Measurements from ENCODE around the gene UVRAG. TPM values are rescaled to one million over a fixed set of nuclear protein-coding genes. Genes with fewer than 3 reads are reported as not detected.

UVRAG gene
- total and polyA plus RNA-seq, 4 donors, result 7.9 to 47.0 (median 20.1) TPM

- no peaks in the 10 kb centered on the region for H3K27me3 ChIP-seq (ENCODE audit: control insufficient read depth in 1 of 2, insufficient read depth in 2 of 2, low read length in 1 of 2)
- no peaks in the 10 kb centered on the region for H3K4me1 ChIP-seq (ENCODE audit: control insufficient read depth in 1 of 2, insufficient read depth in 2 of 2, low read length in 2 of 2)
- 98 to 99% methylated on average over 3 of the region's 3 CpGs for WGBS, 2 donors
- DNase-seq (no peak), ATAC-seq (ENCODE audit: low FRiP score) (no peak)
- no peaks in the 10 kb centered on the region for H3K9me3 ChIP-seq (ENCODE audit: control insufficient read depth, low read length)
- intact Hi-C loops (cut with DNase I), result no loop called here
- no peaks in the 10 kb centered on the region for H3K36me3 ChIP-seq (ENCODE audit: control insufficient read depth in 1 of 2, insufficient read depth in 2 of 2, low read length in 1 of 2)
- no peak overlapping the region for H3K4me3 ChIP-seq (ENCODE audit: low read length in 2 of 2)
- no peak overlapping the region for H3K27ac ChIP-seq (ENCODE audit: low read depth in 1 of 2, low read length in 2 of 2)
Observed at GRCh38 chr11:75789521-75789920, 25.5 kb upstream of the UVRAG start.

DNA sequence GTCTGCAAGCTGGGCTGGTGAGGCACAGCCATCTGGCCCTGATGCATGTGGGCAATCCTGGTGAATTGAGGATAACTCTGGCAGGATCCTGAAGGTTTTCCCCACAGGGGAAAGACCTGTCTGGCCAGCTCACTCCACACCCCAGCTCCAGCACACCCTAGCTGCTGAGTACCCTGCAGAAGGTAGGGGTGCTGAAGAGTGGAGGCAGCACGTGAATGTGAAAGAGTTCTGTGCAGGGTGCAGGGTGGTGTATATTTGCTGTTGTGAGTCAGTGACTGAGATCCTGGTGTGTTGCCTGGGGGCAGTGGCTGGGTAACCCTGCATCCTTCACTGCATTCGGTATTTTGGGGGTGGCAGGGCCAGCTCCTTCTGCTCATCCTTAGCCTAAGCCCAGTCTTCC, 24.0 kb upstream of the UVRAG start:
- Histone ChIP-seq H3K9me3 (ENCODE audit: control insufficient read depth, low read length) (no peaks in the 10 kb centered on the region), H3K27ac (ENCODE audit: low read depth in 1 of 2, low read length in 2 of 2) (no peak overlapping the region), H3K4me3 (ENCODE audit: low read length in 2 of 2) (no peak overlapping the region), H3K4me1 (ENCODE audit: control insufficient read depth in 1 of 2, insufficient read depth in 2 of 2, low read length in 2 of 2) (no peaks in the 10 kb centered on the region), H3K27me3 (ENCODE audit: control insufficient read depth in 1 of 2, insufficient read depth in 2 of 2, low read length in 1 of 2) (no peaks in the 10 kb centered on the region), H3K36me3 (ENCODE audit: control insufficient read depth in 1 of 2, insufficient read depth in 2 of 2, low read length in 1 of 2) (no peaks in the 10 kb centered on the region)
- 87 to 93% methylated on average over 2 of the region's 2 CpGs for WGBS, 2 donors
- intact Hi-C loops (cut with DNase I), result no loop called here
- DNase-seq, result peak in 1 of 2 donors; percentile 30
- ATAC-seq (ENCODE audit: low FRiP score), result no peak

GRCh38 chr11:75792127-75792731, 22.8 kb upstream of the UVRAG start:
- 93 to 94% methylated on average over 6 of the region's 6 CpGs for WGBS, 2 donors
- ATAC-seq (ENCODE audit: low FRiP score) (no peak), DNase-seq (peak; percentile 13 to 46)
- H3K9me3 ChIP-seq (ENCODE audit: control insufficient read depth, low read length), result no peaks in the 10 kb centered on the region
- no peaks in the 10 kb centered on the region for H3K36me3 ChIP-seq (ENCODE audit: control insufficient read depth in 1 of 2, insufficient read depth in 2 of 2, low read length in 1 of 2)
- intact Hi-C loops (cut with DNase I), result no loop called here
- H3K4me3 ChIP-seq (ENCODE audit: low read length in 2 of 2), result no peak overlapping the region
- no peaks in the 10 kb centered on the region for H3K27me3 ChIP-seq (ENCODE audit: control insufficient read depth in 1 of 2, insufficient read depth in 2 of 2, low read length in 1 of 2)
- H3K27ac ChIP-seq (ENCODE audit: low read depth in 1 of 2, low read length in 2 of 2), result no peak overlapping the region
- no peaks in the 10 kb centered on the region for H3K4me1 ChIP-seq (ENCODE audit: control insufficient read depth in 1 of 2, insufficient read depth in 2 of 2, low read length in 2 of 2)

- DNase-seq, result peak; percentile 17 to 61
- no peak for ATAC-seq (ENCODE audit: low FRiP score)
- intact Hi-C loops (cut with DNase I), result no loop called here
- H3K4me1 ChIP-seq (ENCODE audit: control insufficient read depth in 1 of 2, insufficient read depth in 2 of 2, low read length in 2 of 2), result no peaks in the 10 kb centered on the region
- H3K27me3 ChIP-seq (ENCODE audit: control insufficient read depth in 1 of 2, insufficient read depth in 2 of 2, low read length in 1 of 2), result no peaks in the 10 kb centered on the region
- no peaks in the 10 kb centered on the region for H3K36me3 ChIP-seq (ENCODE audit: control insufficient read depth in 1 of 2, insufficient read depth in 2 of 2, low read length in 1 of 2)
- 83 to 84% methylated on average over 12 of the region's 12 CpGs for WGBS, 2 donors
- H3K27ac ChIP-seq (ENCODE audit: low read depth in 1 of 2, low read length in 2 of 2), result no peak overlapping the region
- no peak overlapping the region for H3K4me3 ChIP-seq (ENCODE audit: low read length in 2 of 2)
- H3K9me3 ChIP-seq (ENCODE audit: control insufficient read depth, low read length), result no peaks in the 10 kb centered on the region
Observed at GRCh38 chr11:75792997-75793800, 21.8 kb upstream of the UVRAG start.

- DNase-seq (peak; percentile 26 to 41), ATAC-seq (ENCODE audit: low FRiP score) (no peak)
- Histone ChIP-seq H3K27ac (ENCODE audit: low read depth in 1 of 2, low read length in 2 of 2) (no peak overlapping the region), H3K4me1 (ENCODE audit: control insufficient read depth in 1 of 2, insufficient read depth in 2 of 2, low read length in 2 of 2) (no peaks in the 10 kb centered on the region), H3K4me3 (ENCODE audit: low read length in 2 of 2) (no peak overlapping the region), H3K27me3 (ENCODE audit: control insufficient read depth in 1 of 2, insufficient read depth in 2 of 2, low read length in 1 of 2) (no peaks in the 10 kb centered on the region), H3K9me3 (ENCODE audit: control insufficient read depth, low read length) (no peaks in the 10 kb centered on the region), H3K36me3 (ENCODE audit: control insufficient read depth in 1 of 2, insufficient read depth in 2 of 2, low read length in 1 of 2) (no peaks in the 10 kb centered on the region)
- intact Hi-C loops (cut with DNase I), result no loop called here
- whole genome bisulfite sequencing, 2 donors, result 80 to 84% methylated on average over 2 of the region's 2 CpGs
Observed at GRCh38 chr11:75793966-75794365, 21.0 kb upstream of the UVRAG start.

GRCh38 chr11:75795276-75796090, 19.5 kb upstream of the UVRAG start:
- Histone ChIP-seq H3K9me3 (ENCODE audit: control insufficient read depth, low read length) (no peaks in the 10 kb centered on the region), H3K27me3 (ENCODE audit: control insufficient read depth in 1 of 2, insufficient read depth in 2 of 2, low read length in 1 of 2) (no peaks in the 10 kb centered on the region), H3K4me1 (ENCODE audit: control insufficient read depth in 1 of 2, insufficient read depth in 2 of 2, low read length in 2 of 2) (no peaks in the 10 kb centered on the region), H3K36me3 (ENCODE audit: control insufficient read depth in 1 of 2, insufficient read depth in 2 of 2, low read length in 1 of 2) (no peaks in the 10 kb centered on the region), H3K4me3 (ENCODE audit: low read length in 2 of 2) (no peak overlapping the region), H3K27ac (ENCODE audit: low read depth in 1 of 2, low read length in 2 of 2) (no peak overlapping the region)
- DNase-seq (peak; percentile 12 to 41), ATAC-seq (ENCODE audit: low FRiP score) (no peak)
- 69 to 70% methylated on average over 4 of the region's 4 CpGs for WGBS, 2 donors
- intact Hi-C loops (cut with DNase I), result no loop called here

DNA sequence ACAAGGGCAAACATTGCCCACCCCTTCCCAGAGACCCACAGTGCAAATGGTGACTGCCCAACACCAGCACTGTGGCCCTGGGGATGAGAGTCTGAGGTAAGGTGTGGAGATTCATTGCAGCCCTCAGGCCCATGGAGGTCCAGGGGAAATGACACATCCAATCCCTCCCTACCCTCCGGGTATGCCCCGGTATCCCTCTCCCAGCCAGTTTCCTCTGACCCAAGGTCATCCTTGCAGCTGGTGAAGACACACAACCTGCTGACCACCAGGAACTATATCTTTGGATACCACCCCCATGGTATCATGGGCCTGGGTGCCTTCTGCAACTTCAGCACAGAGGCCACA, 18.9 kb upstream of the UVRAG start:
- H3K27ac ChIP-seq (ENCODE audit: low read depth in 1 of 2, low read length in 2 of 2), result no peak overlapping the region
- ATAC-seq (ENCODE audit: low FRiP score), result no peak
- H3K27me3 ChIP-seq (ENCODE audit: control insufficient read depth in 1 of 2, insufficient read depth in 2 of 2, low read length in 1 of 2), result no peaks in the 10 kb centered on the region
- intact Hi-C loops (cut with DNase I), result no loop called here
- no peaks in the 10 kb centered on the region for H3K9me3 ChIP-seq (ENCODE audit: control insufficient read depth, low read length)
- no peaks in the 10 kb centered on the region for H3K4me1 ChIP-seq (ENCODE audit: control insufficient read depth in 1 of 2, insufficient read depth in 2 of 2, low read length in 2 of 2)
- DNase-seq, result peak; percentile 2 to 33
- no peak overlapping the region for H3K4me3 ChIP-seq (ENCODE audit: low read length in 2 of 2)
- no peaks in the 10 kb centered on the region for H3K36me3 ChIP-seq (ENCODE audit: control insufficient read depth in 1 of 2, insufficient read depth in 2 of 2, low read length in 1 of 2)
- 95 to 100% methylated on average over 2 of the region's 2 CpGs for WGBS, 2 donors

DNA sequence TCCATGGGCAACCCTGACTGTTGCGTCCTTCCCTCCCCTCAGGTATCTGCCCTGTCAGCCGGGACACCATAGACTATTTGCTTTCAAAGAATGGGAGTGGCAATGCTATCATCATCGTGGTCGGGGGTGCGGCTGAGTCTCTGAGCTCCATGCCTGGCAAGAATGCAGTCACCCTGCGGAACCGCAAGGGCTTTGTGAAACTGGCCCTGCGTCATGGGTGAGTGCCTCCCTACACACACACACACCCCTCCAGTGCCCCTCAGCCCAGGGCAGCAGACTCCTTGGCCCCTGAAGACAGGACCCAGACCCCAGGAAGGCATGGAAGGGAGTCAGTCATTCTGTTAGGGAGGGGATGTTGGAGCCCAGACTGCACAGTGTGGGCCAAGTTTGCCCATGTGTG, 17.9 kb upstream of the UVRAG start:
- H3K27ac ChIP-seq (ENCODE audit: low read depth in 1 of 2, low read length in 2 of 2), result no peak overlapping the region
- ATAC-seq (ENCODE audit: low FRiP score) (no peak), DNase-seq (peak in 1 of 2 donors; percentile 61)
- intact Hi-C loops (cut with DNase I), result no loop called here
- WGBS, 2 donors, result 94 to 97% methylated on average over 8 of the region's 8 CpGs
- H3K27me3 ChIP-seq (ENCODE audit: control insufficient read depth in 1 of 2, insufficient read depth in 2 of 2, low read length in 1 of 2), result no peaks in the 10 kb centered on the region
- H3K4me1 ChIP-seq (ENCODE audit: control insufficient read depth in 1 of 2, insufficient read depth in 2 of 2, low read length in 2 of 2), result no peaks in the 10 kb centered on the region
- H3K9me3 ChIP-seq (ENCODE audit: control insufficient read depth, low read length), result no peaks in the 10 kb centered on the region
- H3K4me3 ChIP-seq (ENCODE audit: low read length in 2 of 2), result no peak overlapping the region
- H3K36me3 ChIP-seq (ENCODE audit: control insufficient read depth in 1 of 2, insufficient read depth in 2 of 2, low read length in 1 of 2), result no peaks in the 10 kb centered on the region
